Fibroblast of lung (primary cell): ENCODE results near the gene PLPP1. TPM values are rescaled to one million over a fixed set of nuclear protein-coding genes. Genes with fewer than 3 reads are reported as not detected.

Source experiments
- DNase-seq, 2 donors: peaks; one replicate each; pipeline versions ENCODE4 v3.0.0 to v3.0.0-alpha.2; 2010; ENCODE audit warnings: low read depth in 2 of 2
- H2AFZ ChIP-seq: 2 replicates; pipeline ENCODE4 v1.5.1; 2012; ENCODE audit warnings: low read length, control low read depth, inconsistent platforms
- H3K27ac ChIP-seq: 2 replicates; pipeline ENCODE4 v1.5.1; 2011; ENCODE audit warnings: low read length, control low read depth; ENCODE audit not compliant: insufficient read depth
- H3K27me3 ChIP-seq: 2 replicates; pipeline ENCODE4 v1.5.1; 2011; ENCODE audit warnings: mild to moderate bottlenecking, low read length; ENCODE audit not compliant: control insufficient read depth, insufficient read depth
- H3K36me3 ChIP-seq: 2 replicates; pipeline ENCODE4 v1.5.1; 2011; ENCODE audit warnings: low read length; ENCODE audit not compliant: control insufficient read depth, insufficient read depth
- H3K4me1 ChIP-seq: 2 replicates; pipeline ENCODE4 v1.5.1; 2011; ENCODE audit warnings: low read length; ENCODE audit not compliant: control insufficient read depth, insufficient read depth; ENCODE audit errors: extremely low read depth
- H3K4me2 ChIP-seq: 2 replicates; pipeline ENCODE4 v1.5.1; 2011; ENCODE audit warnings: low read length, control low read depth; ENCODE audit not compliant: insufficient read depth; ENCODE audit errors: extremely low read depth
- H3K4me3 ChIP-seq, 4 experiments: fragments of 200-600 bp in 1 of 4; sonication (generic) in 1 of 4; replicated peaks in 1 of 4; 2 replicates each; pipeline ENCODE4 v1.5.1; 2011 to 2016; ENCODE audit warnings: low read length in 4 of 4, low read depth in 3 of 4, mild to moderate bottlenecking in 3 of 4, control low read depth in 2 of 4, inconsistent platforms in 1 of 4, mixed read lengths in 1 of 4; ENCODE audit not compliant: insufficient read depth in 1 of 4; ENCODE audit errors: control extremely low read depth in 1 of 4
- H3K79me2 ChIP-seq: 2 replicates; pipeline ENCODE4 v1.5.1; 2012; ENCODE audit warnings: mild to moderate bottlenecking, low read length, inconsistent platforms; ENCODE audit not compliant: control insufficient read depth, insufficient read depth
- H3K9ac ChIP-seq: 2 replicates; pipeline ENCODE4 v1.5.1; 2011; ENCODE audit warnings: mild to moderate bottlenecking, low read length, control low read depth; ENCODE audit not compliant: insufficient read depth
- H3K9me3 ChIP-seq: 2 replicates; pipeline ENCODE4 v1.5.1; 2012; ENCODE audit warnings: low read depth, low read length; ENCODE audit not compliant: control insufficient read depth, insufficient read depth
- H4K20me1 ChIP-seq: 2 replicates; pipeline ENCODE4 v1.5.1; 2011; ENCODE audit warnings: low read length; ENCODE audit not compliant: control insufficient read depth, insufficient read depth; ENCODE audit errors: extremely low read depth
- CTCF ChIP-seq, 2 donors: IDR thresholded peaks in 1 of 2; conservative IDR thresholded peaks in 1 of 2; 1 replicate in 1 of 2; 2 replicates in 1 of 2; pipeline ENCODE4 v1.5.1; 2011 to 2012; ENCODE audit warnings: low read length in 2 of 2, control low read depth in 1 of 2, inconsistent platforms in 1 of 2, low read depth in 1 of 2, mild to moderate bottlenecking in 1 of 2
- EZH2 ChIP-seq: IDR thresholded peaks from 2 replicates; pipeline ENCODE4 v1.5.1; 2012; ENCODE audit warnings: low read length, control low read depth, mild to moderate bottlenecking; ENCODE audit errors: missing control alignments
- polyA plus RNA-seq, 2 donors: library from polyadenylated mRNA; depleted of rRNA in 1 of 2; stranded (reverse) in 1 of 2; unstranded in 1 of 2; fragments of >200 nt; gene quantifications; 2 replicates each; pipeline ENCODE4 v1.2.1, GENCODE V29; 2011 to 2012; ENCODE audit warnings: missing spikeins in 1 of 2
- total RNA-seq: library from RNA; depleted of rRNA; stranded (reverse); fragments of >200 nt; gene quantifications from 2 replicates; pipeline ENCODE4 v1.2.1, GENCODE V29; 2014

The PLPP1 gene
- total and polyA plus RNA-seq, 2 donors (not counting 1 experiment from before 2014, with no cell fraction given): 73.5 to 76.8 TPM

- Histone ChIP-seq H3K4me3 (no peak overlapping the region), H3K27me3 (no peaks in the 10 kb centered on the region), H3K27ac (no peak overlapping the region), H3K9ac (no peak overlapping the region), H4K20me1 (no peaks in the 10 kb centered on the region), H3K4me1 (no peaks in the 10 kb centered on the region), H2AFZ (no peak overlapping the region), H3K9me3 (no peaks in the 10 kb centered on the region), H3K4me2 (no peak overlapping the region), H3K79me2 (no peaks in the 10 kb centered on the region), H3K36me3 (no peaks in the 10 kb centered on the region)
- no peak for DNase-seq
- TF ChIP-seq CTCF (conservative IDR thresholded peaks at IDR 0.05 in 1 of 2, IDR thresholded peaks at IDR 0.05 in 1 of 2; ENCODE audit: low read depth in 1 of 2, low read length in 2 of 2): no peak
- no peak for TF ChIP-seq EZH2
These were observed 34.7 kb upstream of the PLPP1 start for GRCh38 chr5:55569513-55569865.

GRCh38 chr5:55568654-55569512, 34.1 kb upstream of the PLPP1 start:
- H3K4me1 ChIP-seq: no peaks in the 10 kb centered on the region
- no peak overlapping the region for H2AFZ ChIP-seq
- no peaks in the 10 kb centered on the region for H4K20me1 ChIP-seq
- TF ChIP-seq CTCF (conservative IDR thresholded peaks at IDR 0.05 in 1 of 2, IDR thresholded peaks at IDR 0.05 in 1 of 2; ENCODE audit: low read depth in 1 of 2, low read length in 2 of 2) (no peak), EZH2 (no peak)
- no peaks in the 10 kb centered on the region for H3K9me3 ChIP-seq
- no peaks in the 10 kb centered on the region for H3K79me2 ChIP-seq
- H3K27ac ChIP-seq: no peak overlapping the region
- H3K9ac ChIP-seq: no peak overlapping the region
- DNase-seq: peak in 1 of 2 donors; percentile 46
- no peaks in the 10 kb centered on the region for H3K27me3 ChIP-seq
- H3K4me3 ChIP-seq: no peak overlapping the region
- no peaks in the 10 kb centered on the region for H3K36me3 ChIP-seq
- no peak overlapping the region for H3K4me2 ChIP-seq

- Histone ChIP-seq H3K4me3 (no peak overlapping the region), H3K27me3 (no peaks in the 10 kb centered on the region), H3K9ac (no peak overlapping the region), H4K20me1 (no peaks in the 10 kb centered on the region), H2AFZ (no peak overlapping the region), H3K79me2 (no peaks in the 10 kb centered on the region), H3K36me3 (no peaks in the 10 kb centered on the region), H3K27ac (no peak overlapping the region), H3K4me2 (no peak overlapping the region), H3K4me1 (no peaks in the 10 kb centered on the region), H3K9me3 (no peaks in the 10 kb centered on the region)
- TF ChIP-seq CTCF (conservative IDR thresholded peaks at IDR 0.05 in 1 of 2, IDR thresholded peaks at IDR 0.05 in 1 of 2; ENCODE audit: low read depth in 1 of 2, low read length in 2 of 2) (no peak), EZH2 (no peak)
- DNase-seq: no peak
These were observed 30.0 kb upstream of the PLPP1 start for GRCh38 chr5:55564721-55565120.
